ENCODE results near the gene OR13H1.

Gene OR13H1

GRCh38 chrX:131588995-131589394, 45.1 kb downstream of the OR13H1 start:
- H2AFZ ChIP-seq (ENCODE audit: low read depth, low read length, severe bottlenecking): no peak overlapping the region
- no peak for TF ChIP-seq EZH2phosphoT487 (conservative IDR thresholded peaks at IDR 0.05; ENCODE audit: low read length)
- H3K36me3 ChIP-seq (ENCODE audit: low read length): no peaks in the 10 kb centered on the region
- no peaks in the 10 kb centered on the region for H3K9me2 ChIP-seq (replicated peaks; ENCODE audit: insufficient read depth, low read length)
- H3K4me3 ChIP-seq (ENCODE audit: insufficient read depth, low read length, poor library complexity, severe bottlenecking): no peak overlapping the region
- no peaks in the 10 kb centered on the region for H4K20me1 ChIP-seq (ENCODE audit: low read depth, low read length)
- H3K9ac ChIP-seq (ENCODE audit: low read length): no peak overlapping the region
- no peaks in the 10 kb centered on the region for H3K9me3 ChIP-seq (ENCODE audit: insufficient read depth, low read length)
- no peak overlapping the region for H3K27ac ChIP-seq (ENCODE audit: low read depth, low read length)
- H3K4me2 ChIP-seq (ENCODE audit: low read depth, low read length, poor library complexity, severe bottlenecking): no peak overlapping the region
- H3F3A ChIP-seq (ENCODE audit: insufficient read depth): no peaks in the 10 kb centered on the region
- H3K27me3 ChIP-seq (ENCODE audit: low read length): no peaks in the 10 kb centered on the region
- H3K79me2 ChIP-seq (ENCODE audit: insufficient read depth, low read length): no peaks in the 10 kb centered on the region
